HG03064 (cell line): Measurements from ENCODE around the gene NHS.
"Not testable (repeated sequence)": the region's sequence is repeated elsewhere in the genome, so short reads cannot be mapped to it uniquely, and the experiment has no call there.

ENCODE experiments used
- ATAC-seq: cut with Tn5 transposase; IDR thresholded peaks from one replicate; pipeline ENCODE4 v1.9.1; 2021; ENCODE audit warnings: low read depth; ENCODE audit not compliant: unreplicated experiment

The NHS gene

DNA sequence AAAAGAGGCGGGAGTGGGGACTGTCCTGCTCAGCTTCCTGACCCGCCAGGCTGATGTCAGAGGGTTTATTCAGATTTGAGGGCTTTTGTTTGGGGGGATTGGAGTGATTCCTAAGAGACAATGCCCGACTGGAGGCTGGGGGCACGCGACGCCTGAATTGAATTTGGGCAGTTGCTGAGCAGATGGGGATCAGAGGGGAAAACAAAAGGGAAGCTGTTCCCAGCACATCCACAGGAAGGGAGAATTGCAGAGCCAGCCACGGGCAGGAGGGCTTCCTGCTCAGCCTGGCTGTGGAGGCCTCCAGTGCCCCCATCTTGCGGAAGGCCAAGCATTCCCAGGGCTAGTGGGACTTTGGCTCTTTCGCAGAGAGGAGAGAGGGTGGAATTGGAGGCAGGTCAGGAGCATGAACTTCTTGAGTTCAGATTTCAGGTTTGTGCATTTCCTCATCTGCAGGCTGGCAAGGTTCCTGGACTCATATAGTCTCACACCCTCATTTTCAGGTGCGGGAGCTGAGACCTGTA lies 162.8 kb downstream of the NHS start:
- no peak for ATAC-seq

DNA sequence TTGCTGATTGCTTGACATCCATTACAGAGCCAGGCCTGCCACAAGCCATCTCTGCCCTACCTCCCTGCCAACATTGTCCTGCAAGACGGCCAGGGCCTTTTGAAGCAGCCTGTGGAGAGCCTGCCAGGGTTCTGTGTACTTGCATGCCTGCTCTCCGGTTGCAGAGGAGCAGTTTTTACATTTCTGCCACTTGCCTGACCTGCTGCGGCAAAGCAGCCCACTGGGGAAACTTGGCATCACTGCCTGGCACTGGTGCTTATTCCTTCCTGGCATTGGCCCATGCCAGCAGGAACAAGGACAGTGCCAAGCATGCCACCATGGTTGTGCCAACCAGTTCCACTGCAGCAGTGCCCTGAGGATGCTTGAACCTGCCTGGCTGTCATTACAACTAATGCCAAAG lies 167.1 kb downstream of the NHS start:
- ATAC-seq = no peak

DNA sequence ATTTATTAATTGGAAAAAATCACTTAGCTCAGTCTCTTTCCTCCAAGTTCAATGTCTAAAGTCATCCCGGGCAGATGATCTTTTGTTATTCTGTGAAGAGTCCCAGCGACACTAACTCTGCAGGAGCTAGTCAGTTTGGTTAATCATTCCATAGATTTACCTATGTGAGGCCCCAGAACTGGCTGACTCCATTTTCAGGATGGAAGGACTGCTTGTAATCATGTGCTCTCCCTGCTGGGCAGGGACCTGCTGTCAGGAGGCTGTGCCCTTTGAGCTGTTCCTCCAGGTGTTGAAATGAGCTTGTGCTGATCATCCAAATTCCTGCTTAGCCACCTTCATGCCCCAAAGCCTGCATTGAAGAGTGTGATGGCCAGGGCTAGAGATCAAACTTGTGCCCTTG lies 169.8 kb downstream of the NHS start:
- no peak for ATAC-seq

DNA sequence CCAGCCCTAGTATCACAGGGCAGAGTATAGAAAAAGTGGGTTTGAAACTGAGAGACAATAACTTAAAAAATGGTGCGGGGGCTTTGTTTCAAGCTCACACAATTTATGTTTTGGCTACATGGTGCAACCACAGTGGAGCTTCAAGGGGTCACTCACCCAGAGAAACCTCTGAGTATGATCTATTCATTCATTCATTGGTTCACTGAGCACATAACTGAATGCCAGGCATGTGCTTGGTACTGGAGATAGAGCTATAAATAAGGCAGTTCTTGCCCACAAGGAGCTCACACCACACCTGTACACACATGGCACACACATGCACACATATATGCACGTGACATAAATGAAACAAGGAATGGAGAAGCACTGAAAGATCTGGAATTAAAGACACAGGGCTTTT lies 171.4 kb downstream of the NHS start:
- ATAC-seq = no peak

DNA sequence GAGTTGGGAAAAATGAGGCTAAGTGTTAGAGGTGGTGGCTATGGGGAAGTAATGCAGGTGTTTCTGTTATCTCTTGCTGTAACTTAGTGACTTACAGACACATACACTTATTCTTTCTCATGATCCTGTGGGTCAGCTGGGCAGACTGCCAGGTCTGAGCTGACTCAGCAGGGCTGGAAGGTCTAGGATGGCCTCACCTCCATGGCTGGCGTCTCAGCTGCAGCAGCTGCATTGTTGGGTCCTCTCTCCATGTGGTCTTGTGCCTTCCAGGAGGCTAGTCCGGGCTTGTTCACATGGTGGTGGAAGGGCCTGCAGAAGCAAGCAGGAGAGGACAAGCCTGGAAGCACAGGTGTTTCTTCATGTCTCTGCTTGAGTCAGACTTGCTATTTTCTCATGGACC lies 172.7 kb downstream of the NHS start:
- ATAC-seq = peak; percentile 80

DNA sequence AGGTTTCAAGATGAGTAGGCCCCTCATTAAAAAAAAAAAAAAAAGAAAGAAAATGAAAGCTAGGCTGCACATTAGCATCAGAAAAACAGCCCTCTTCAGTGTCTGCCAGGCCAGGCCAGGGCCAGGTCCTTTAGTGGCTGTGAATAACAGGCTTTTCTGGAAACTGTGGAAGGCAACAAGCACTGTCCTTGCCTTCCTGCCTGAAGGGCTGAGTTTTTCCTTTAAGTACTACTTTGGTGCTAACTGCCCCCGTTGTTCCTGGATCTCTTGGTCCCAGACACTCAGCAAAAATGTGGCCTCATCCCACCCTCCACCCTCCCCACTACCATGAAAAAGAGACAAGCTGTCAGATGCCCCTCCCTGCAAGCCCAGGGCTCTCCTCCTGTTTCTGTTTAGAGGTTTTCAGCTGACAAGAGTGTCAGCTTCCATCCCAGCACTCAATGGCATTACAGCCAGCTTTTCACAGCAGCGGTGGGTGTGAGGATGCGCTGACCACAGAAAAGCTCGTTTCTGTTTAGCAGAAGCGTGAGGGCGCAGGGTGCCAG lies 174.2 kb downstream of the NHS start:
- ATAC-seq = no peak

DNA sequence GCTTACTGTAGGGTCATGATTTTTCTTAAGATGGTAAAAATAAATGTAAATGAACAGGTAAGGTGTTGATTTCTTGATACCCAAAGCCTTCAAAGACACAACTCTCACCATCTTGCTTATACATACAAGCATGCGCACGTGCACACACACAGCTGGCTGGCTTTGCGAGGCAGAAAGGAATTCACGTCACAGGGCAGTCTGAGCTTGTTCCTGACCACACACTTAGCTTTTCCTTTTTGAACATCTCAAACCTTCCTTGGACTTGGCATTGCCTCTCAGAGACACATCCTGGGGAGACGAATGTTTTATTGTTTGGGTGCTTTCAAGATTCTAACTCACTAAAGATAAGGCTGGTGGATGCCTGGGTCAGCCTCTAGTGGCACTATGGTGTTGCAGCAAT lies 175.0 kb downstream of the NHS start:
- ATAC-seq = no peak

DNA sequence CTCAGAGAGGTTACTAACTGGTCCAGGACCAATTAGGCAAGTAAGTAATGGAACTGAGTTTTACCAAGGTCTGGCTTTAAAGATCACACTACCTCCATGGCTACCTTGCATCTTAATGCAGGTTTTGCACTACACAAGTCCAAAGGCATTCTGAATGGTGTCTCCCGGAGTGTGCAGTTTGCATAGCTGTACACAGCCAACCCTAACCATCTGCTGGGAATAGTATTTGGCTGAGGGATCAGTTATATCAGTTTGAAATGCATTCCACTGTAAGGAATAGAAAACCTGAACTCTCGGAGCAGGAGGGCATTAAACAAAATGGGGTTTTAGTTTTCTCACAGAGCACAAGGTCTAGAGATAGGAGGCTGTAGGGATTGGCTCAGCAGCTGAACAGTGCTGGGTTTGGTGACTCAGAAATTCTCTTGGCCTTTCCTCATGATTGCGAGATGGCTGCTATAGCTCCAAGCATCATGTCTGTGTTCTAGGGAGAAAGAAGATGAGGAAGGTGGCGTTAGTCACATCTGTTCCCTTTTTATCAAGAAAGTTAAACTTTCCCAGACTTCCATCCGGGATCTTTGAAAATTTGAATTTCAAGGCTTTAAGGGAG lies 177.1 kb downstream of the NHS start:
- no peak for ATAC-seq

DNA sequence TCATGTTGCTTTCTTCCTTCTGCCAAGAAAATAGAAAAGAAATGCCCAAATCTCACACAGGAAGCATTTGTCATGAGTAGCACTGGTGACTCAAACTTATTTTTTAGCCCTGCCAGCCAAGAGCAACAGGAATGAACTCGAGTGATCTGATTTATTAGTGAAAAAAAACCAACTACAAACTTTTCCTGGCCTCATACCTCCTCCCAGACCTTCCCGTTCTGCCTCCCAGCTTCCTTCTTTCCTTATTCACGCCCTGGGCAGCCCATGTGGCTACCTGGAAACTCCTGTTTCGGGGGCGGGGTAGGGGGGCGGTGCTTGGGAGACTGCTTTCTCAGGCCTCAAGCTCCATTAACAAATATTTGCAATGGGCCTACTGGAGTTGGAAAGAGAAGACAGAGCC lies 178.5 kb downstream of the NHS start:
- ATAC-seq = no peak

DNA sequence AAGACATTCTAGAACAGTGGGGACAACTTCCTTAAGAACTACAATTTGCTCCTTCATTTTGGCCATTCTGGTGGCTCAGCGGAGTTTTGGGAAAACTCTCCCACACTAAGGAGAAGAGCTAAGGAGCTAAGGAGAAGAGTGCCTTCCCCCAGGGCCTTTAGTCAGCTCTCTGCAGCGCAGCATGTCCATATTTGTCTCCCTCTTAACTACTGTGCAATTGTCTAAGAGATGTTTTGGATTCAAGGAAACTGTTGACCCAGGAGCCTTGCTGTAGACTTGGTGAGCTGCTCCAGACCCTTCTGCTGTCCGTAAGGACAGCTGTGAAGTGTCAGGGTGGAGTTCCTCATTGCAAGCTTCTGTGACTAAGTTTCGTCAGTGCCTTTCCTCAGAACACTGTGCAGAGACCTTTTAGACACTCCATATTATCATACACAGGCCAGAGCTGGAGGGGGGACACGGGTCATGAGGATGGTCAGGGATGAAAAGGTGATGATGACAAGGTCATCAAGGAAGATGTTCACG lies 179.0 kb downstream of the NHS start:
- ATAC-seq = no peak

DNA sequence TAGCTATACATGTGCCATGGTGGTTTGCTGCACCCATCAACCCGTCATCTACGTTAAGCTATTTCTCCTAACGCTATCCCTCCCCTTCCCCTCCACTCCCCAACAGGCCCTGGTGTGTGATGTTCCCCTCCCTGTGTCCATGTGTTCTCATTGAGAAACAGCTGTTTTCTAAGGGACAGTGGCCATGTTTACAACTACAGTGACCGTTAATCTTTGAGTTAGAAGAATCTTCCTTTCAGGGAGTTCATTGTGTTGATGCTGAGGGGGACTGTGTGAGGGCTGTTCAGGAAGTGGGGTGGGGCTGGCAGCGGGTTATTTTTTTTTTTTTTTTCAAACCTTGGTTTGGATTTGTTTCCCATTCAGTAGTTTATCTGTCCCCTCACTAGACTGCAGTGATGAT lies 179.9 kb downstream of the NHS start:
- ATAC-seq = no peak

DNA sequence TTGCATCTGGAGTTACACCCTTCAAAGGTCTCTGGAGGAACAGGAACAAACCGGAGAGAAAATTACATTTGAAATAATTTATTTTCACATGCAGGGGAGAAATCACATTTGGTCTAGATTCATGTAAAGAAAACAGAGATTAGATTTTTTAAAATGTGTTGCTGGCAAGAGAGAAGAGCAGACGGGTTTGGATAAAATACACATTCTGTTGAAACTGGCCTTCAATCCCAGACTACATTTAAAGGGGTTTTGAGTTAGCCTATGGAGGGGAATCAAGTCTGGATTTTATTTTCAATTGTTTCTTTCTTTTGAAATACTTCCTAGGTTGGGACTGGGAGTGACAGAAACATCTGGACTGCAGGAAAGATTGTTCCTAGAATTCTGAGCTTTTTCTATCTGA lies 180.8 kb downstream of the NHS start:
- no peak for ATAC-seq

DNA sequence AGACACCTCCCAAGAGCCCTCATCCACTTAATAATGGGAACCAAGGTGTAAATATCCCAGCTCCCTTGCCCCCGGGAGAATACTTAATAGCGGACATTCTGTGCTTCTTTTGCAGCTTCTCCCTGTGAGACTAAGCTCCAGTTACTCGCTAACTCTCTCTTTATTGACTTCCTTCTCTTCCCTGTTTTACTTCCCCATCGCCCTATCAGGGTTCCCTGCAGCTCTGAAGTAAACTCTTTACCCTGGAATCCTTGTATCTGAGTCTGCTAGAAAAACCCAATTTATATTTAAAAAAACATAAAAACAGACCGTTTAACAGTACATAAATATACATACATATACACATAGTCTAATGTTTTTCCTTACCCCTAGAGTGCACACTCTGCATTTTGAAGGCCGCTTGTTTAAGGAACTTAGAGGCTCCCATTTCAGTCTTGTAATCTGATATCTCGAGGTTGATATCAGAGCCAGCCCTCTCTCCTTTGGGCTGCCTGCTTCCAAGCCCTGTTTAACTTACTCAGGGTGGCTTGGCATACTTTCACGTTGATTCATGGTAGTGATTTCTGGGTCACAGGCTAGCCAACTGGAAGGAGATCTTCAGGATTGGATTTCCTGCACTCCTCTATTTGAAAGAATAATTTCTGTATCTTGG lies 184.9 kb downstream of the NHS start:
- ATAC-seq = no peak

DNA sequence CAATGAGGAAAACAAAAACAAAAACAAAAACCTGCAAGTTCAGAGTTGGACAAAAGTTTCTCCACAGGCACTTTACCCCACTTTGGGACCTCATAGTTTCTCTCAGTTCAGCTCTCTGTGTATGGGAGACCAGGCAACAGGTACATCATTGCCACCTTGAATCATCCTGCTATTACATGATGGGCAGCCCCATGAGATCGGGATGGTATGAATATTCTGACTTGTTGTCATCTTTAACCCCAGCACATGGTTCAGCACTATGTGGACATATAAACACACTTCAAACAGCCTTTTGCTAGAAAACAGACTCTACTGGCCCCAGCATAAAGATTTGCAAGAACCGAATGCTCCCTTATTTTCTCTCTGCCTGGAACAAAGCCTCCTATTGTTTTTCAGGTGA lies 185.4 kb downstream of the NHS start:
- no peak for ATAC-seq

DNA sequence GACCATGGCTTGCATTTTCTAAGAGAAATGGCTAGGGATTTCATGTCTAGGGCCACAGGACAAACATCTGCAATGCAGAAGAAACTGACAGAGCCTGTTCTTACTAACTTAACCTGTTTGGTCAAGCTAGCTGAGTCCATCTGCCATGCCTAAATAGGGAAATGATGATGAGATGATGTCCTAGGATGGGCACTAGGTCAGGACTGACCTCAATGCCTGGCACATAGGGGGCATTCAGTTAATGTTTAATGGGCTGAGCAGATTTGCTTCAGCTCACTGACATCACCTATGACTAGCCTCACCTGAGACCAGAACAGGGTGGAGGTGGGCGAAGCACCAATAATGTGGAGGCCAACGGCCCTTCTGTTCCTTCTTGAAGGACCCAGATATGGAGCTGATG lies 188.1 kb downstream of the NHS start:
- no peak for ATAC-seq

DNA sequence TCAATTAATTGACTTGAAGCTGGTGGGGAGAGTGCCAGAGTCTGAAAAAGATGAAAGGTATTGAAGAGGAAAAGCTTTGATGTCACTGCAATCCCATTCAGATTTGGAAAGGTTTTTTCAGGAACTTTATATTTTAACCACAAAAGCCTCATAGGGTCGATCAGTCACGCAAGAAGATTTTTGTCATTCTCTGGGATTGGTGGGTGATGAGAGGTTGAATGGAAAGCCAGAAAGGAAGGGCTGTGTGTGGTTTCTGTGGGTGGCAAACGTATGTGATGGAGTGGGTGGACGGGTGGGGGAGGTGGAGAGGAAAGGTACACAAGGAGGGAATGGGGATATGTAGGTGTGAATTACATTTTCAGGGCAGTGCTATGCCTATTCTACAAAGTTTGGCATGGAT lies 188.5 kb downstream of the NHS start:
- no peak for ATAC-seq

DNA sequence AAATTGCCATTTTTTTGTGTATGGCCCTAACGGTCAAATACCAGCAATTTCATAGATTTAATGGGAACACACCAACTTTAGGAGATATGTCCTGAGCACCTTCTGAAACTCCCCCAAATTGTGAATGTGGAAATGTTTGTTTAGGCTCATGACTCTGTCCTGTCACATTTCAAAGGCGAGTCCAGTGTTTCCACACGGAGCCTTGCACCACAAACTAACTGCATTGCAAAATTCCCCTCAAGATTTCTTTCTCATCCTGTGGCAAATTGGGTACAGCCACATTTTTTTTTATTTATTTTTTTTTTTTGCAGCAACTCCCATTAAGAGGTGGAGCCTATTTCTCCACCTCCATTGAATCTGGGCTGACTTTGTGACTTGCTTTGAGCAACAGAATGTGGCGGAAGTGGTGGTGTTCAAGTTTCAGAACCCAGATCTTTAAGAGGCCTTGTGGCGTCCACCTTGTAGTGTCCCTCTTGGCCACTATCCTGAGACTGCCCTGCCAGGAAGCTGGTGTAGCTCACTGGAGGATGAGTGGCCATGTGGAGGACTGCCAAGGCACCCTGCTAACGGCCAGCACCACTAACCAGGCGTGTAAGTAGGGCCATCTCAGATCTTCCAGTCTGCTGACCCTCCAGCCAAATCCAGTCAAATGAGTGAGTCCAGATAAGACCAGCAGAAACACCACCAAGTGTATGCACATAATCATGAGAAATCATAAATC lies 189.8 kb downstream of the NHS start:
- ATAC-seq = no peak

DNA sequence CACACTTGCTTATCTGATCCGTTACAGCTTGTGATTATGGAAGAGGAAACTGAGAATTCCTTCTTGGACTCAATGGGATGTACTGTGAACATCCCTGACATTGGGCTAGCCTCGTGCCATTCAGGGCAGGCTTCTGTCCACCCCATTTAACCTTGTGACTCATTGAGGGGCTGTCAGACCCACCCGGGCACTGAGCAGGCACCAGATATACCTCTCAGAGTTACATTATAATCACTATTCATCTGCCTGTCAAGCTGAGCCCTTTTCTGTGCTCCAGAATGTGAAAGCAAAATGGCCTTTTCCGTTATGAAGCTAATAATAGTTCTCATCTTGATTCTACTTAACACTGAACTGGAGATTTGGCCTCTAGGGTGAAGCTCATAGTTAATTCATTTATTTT lies 191.7 kb downstream of the NHS start:
- no peak for ATAC-seq

DNA sequence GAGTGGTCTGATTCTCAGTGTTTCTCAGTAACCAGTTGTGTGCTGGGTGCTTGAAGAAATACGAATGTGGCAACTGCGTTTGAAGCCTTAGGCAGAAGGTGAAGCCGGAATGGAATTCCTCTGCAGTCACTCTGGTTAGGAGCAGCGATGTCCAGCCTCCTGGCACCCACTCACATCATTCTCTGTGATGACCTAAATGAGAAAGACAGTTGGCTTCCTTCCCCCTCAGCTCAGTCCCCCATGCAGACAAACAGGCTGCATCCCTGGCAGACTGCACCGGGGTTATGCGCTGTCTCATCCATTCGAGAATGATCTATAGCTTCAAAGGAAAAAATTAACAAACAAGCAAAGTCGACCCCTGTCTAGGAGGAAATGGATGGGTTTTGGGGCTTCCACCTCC lies 192.2 kb downstream of the NHS start:
- no peak for ATAC-seq

DNA sequence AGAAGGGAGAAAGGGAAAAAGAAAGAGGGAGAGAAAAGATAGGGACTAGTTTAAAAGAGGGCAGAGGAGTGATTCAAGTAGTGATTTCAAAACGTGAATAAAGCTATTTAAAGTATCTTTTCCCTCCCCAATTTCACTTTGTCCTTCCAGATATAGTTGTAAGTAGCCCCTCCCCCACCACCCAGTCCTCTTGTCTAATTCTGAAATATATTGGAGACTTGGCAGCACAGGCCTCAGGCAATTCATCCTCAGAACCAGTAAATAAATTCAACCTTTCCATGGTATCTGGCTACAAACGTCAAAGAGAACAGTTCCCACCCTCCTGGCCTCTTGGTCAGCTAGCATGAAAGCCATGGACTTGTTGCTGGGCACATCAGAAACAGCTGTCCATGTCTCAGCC lies 192.8 kb downstream of the NHS start:
- no peak for ATAC-seq

DNA sequence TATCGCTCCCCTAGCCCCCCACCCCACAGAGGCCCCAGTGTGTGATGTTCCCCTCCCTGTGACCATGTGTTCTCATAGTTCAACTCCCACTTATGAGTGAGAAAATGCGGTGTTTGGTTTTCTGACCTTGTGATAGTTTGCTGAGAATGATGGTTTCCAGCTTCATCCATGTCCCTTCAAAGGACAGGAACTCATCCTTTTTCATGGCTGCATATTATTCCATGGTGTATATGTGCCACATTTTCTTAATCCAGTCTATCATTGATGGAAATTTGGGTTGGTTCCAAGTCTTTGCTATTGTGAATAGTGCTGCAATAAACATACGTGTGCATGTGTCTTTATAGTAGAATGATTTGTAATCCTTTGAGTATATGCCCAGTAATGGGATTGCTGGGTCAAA lies 193.8 kb downstream of the NHS start:
- not testable (repeated sequence) for ATAC-seq
